D341Med (cell line): ENCODE data around the gene POLR3GL.
A peak's percentile ranks its signal among the peaks of the same experiment; 100 is the strongest.

ENCODE experiments used
- DNase-seq: peaks from one replicate; pipeline ENCODE4 v3.0.0; 2012; ENCODE audit warnings: low spot score

The POLR3GL gene

GRCh38 chr1:145975216-145975615 lies 10.7 kb downstream of the POLR3GL start:
- no peak for DNase-seq

DNA sequence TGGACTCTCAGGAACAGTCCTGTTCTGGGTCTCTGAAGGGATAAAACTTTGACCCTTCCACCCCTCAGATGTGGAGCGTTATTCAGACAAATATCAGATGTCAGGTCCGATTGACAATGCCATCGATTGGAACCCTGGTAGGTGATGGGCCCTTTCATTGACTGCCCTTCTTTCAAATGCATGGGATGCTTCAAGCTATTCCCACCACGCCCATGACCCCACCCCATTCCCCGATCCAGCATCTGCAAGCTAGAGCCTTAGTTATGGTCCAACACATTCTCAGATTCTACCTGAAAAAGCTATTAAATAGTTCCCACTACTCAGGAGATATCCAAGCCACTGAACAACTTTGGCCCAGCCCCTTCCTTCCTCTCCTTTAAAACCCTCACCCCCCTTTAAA lies 12.5 kb downstream of the POLR3GL start:
- no peak for DNase-seq

- peak; percentile 82 for DNase-seq
These were observed 13.3 kb downstream of the POLR3GL start for GRCh38 chr1:145977486-145978470.

DNA sequence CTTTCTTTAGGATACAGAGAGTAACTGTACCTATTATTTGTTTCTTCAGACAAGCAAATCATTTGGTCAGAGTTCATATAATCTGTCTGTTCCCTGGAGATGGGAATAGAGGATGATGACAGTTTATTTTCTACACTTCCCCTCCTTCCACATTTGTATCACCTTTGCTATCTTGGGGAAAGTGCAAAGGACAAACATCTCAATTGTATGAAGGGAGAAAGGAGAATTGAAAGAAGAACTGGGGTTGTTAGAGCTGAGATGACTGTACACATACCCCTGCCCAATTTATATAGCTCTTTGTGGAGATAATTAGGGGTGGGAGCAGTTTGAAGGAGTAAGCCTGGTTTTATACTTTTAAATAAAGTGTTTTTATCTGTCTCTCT lies 14.0 kb downstream of the POLR3GL start:
- DNase-seq: no peak

GRCh38 chr1:145978854-145979745 lies 14.6 kb downstream of the POLR3GL start:
- no peak for DNase-seq

GRCh38 chr1:145979746-145980456 lies 15.4 kb downstream of the POLR3GL start:
- DNase-seq: no peak

GRCh38 chr1:145980457-145980994 lies 16.0 kb downstream of the POLR3GL start:
- DNase-seq: no peak

GRCh38 chr1:145982010-145982723 lies 17.7 kb downstream of the POLR3GL start:
- no peak for DNase-seq

- no peak for DNase-seq
These were observed 18.8 kb downstream of the POLR3GL start for GRCh38 chr1:145983206-145983675.

DNA sequence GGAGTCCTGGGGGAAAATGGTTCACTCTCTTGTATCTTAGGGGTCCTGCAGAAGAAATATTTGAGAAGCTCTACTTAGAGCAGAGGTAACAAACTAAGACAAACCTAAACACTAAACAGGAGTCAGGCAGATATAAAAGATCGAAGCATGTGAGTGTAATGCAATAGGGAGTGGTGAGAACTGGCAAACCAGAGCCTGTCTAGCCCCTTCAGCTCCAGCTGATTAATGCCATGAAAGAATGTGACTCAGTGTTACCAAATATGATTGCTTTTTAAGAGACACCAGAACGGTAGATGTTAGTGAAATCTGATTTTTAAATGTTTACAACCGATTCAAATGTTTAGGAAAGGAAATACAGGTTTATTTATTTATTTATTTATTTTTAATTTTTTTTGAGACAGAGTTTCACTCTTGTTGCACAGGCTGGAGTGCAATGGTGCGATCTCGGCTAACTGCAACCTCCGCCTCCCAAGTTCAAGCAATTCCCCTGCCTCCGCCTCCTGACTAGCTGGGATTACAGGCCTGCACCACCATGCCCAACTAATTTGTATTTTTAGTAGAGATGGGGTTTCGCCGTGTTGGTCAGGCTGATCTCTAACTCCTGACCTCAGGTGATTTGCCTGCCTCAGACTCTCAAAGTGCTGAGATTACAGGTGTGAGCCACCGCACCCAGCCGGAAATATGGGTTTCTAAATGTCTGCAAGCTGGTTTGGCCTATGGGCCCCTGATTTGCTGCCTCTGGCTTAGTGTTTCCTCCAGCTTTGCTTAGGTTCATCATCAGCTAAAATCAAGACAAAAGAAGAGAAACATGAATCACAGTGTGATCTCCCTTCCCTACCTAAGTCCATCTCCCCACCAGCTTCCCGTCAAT lies 19.7 kb downstream of the POLR3GL start:
- DNase-seq: no peak

DNA sequence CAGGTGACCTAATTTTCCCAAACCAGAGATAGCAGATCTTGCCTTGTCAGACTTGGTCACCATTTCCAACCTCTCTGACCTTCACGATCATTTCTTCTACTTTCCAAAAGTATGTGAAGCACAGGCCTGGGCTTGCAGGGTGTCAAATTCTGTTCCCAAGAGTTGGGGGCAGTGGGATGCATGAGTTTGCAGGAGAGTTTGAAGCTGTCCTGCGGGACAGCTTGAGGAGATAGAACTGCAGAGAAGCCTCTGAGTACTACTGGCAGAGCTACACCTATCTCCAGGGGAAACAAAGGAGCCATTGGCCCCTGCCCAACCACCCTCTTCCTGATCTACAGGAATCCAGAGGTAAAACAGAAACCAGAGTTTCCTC lies 20.6 kb downstream of the POLR3GL start:
- no peak for DNase-seq

- DNase-seq: no peak
These were observed 21.3 kb downstream of the POLR3GL start for GRCh38 chr1:145985502-145986439.

GRCh38 chr1:145986551-145986950 lies 22.1 kb downstream of the POLR3GL start:
- DNase-seq: no peak

DNA sequence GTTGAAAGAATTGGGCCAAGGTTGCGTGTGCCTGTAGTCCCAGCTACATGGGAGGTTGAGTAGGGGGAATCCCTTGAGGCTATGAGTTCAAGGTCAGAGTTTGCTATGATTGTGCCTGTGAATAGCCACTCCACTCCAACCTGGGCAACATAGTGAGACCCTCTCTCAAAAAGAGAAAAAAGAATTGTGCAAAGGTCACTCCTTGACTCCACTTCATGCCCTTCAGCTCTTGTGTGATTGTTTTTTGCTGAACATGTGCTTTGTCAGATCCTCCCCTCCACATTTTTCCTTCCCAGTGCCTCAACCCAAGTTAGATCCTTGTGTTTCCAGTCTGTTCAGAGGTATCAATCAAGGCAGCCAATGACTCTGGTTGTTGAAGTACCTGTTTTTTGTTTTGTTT lies 23.4 kb downstream of the POLR3GL start:
- DNase-seq: no peak

DNA sequence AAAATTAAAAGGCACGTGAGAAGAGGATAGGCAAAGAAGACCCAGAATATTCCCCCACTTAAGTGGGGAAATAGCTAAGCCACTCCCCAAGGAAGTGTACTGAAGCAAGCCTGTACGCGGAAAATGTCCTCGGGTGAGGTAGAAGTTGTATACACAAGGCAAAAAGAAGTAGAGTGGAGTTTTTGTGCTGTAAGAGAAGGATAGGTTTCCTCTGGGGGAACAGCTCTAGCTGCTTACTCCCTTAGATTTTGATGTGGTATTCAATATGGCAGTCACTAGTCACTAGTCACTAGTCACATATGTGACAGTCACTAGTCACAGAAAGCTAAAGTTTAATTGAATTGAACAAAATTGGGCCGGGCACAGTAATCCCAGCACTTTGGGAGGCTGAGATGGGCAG lies 24.3 kb downstream of the POLR3GL start:
- DNase-seq: no peak

GRCh38 chr1:145990249-145990855 lies 25.9 kb downstream of the POLR3GL start:
- DNase-seq: no peak

GRCh38 chr1:145991735-145992412 lies 27.4 kb downstream of the POLR3GL start:
- DNase-seq: no peak

DNA sequence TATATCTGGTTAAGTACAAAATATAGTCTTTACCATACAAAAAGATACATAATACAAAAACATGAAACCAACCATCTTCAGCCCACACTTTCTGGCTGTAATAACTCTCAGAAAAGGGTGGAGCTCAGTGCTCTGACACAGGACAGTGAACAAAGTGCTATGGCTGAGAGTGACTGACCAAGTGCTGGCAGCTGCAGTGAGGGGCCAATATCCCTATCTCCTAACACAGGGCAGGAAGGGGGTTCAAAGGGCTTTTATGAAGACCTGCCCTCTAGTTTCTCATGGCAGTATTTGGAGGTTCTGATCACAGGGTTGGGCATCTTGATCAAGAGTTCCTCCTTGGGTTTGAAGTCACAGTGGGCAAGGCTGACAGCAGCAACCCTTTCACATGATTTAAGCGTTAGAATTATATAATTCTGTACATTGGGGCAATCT lies 28.0 kb downstream of the POLR3GL start:
- DNase-seq: no peak
